Pancreas (tissue), 10 donors: Measurements from ENCODE around the gene SLC38A6. TPM values are rescaled to one million over a fixed set of nuclear protein-coding genes. Genes with fewer than 3 reads are reported as not detected.

Source experiments
- ATAC-seq, 4 donors: fragments of 200-7000 bp; cut with Tn5 transposase; one replicate each; pipeline versions ENCODE4 v1.8.0 to v1.9.1; 2020; ENCODE audit warnings: mild to moderate bottlenecking in 4 of 4, moderate library complexity in 4 of 4
- DNase-seq, 6 donors: peaks; one replicate each; pipeline ENCODE4 v3.0.0-alpha.2; 2020
- FAIRE-seq: peaks from 2 replicates; lab custom pipeline; 2012; peaks lifted over from hg19 to GRCh38; lab: Jason Lieb, UNC
- H3K27ac ChIP-seq, 4 donors: fragments of 200-600 bp; sonication (generic); 1 replicate in 3 of 4; 2 replicates in 1 of 4; pipeline versions ENCODE4 v1.5.0 to v1.8.0; 2020
- H3K27me3 ChIP-seq, 4 donors: fragments of 200-600 bp; one replicate each; pipeline ENCODE4 v1.8.0; 2021
- H3K36me3 ChIP-seq, 3 donors: fragments of 200-600 bp; sonication (generic) in 1 of 3; one replicate each; pipeline versions ENCODE4 v1.5.0 to v1.8.0; 2020 to 2021
- H3K4me1 ChIP-seq, 3 donors: fragments of 200-600 bp; one replicate each; pipeline ENCODE4 v1.8.0; 2021
- H3K4me3 ChIP-seq, 4 donors: fragments of 200-600 bp; sonication (generic) in 2 of 4; one replicate each; pipeline versions ENCODE4 v1.5.0 to v1.8.0; 2020 to 2021
- H3K9me3 ChIP-seq, 4 donors: fragments of 200-600 bp; one replicate each; pipeline ENCODE4 v1.8.0; 2021
- CTCF ChIP-seq, 4 donors: fragments of 200-600 bp; sonication (generic) in 3 of 4; IDR thresholded peaks; one replicate each; pipeline versions ENCODE4 v1.5.0 to v1.8.0; 2021; ENCODE audit warnings: antibody characterized with exemption in 4 of 4
- WGBS, 2 donors: extraction: QIAGEN DNeasy Blood & Tissue Kit; methylation state at CpG; one replicate each; pipeline ENCODE4 v1.1.7; 2013; 5-methylcytosine and 5-hydroxymethylcytosine counted together
- intact Hi-C, 3 donors: fragments of 100-400 bp; cut with DNase I; formaldehyde crosslinking; loops; one replicate each; pipeline versions ENCODE4 v1.11.1 to v1.14.2; 2022
- polyA plus RNA-seq, 2 donors: library from polyadenylated mRNA; stranded (reverse); fragments of 200-250 nt; gene quantifications; one replicate each; pipeline ENCODE4 v1.2.3, GENCODE V29; 2013
- total RNA-seq, 6 donors: library from RNA; stranded (reverse); fragmentation: NEBNext Ultra II Directional in 4 of 6; extraction: Animal tissue kit (Norgen Biotek cat#: 25700) in 4 of 6; gene quantifications; one replicate each; pipeline versions ENCODE4 v1.2.1 to v1.2.4, GENCODE V29; 2021 to 2023
- donor health status: healthy with polysubstance abuse.
- donor health status: DM: no; HTN: no; CAD: no; lungs with moderate emphysema.
- donor health status: DM: no; HTN: no; CAD: no.
- donor health status: control.
- donor health status: control.
- donor health status: Bipolar disorder and iron deficiency.
- donor health status: DM: yes; HTN: yes; CAD: no.
- donor health status: DM: no; HTN: no; CAD: no.
- donor health status: DM: no; HTN: no; CAD: no.
- donor health status: DM: yes; HTN: yes; CAD: no.

SLC38A6 gene
- total and polyA plus RNA-seq, 8 donors, result 2.2 to 8.6 (median 4.7) TPM

- no peak for TF ChIP-seq CTCF (IDR thresholded peaks at IDR 0.05)
- DNase-seq (no peak), FAIRE-seq (no peak), ATAC-seq (no peak)
- H3K36me3 ChIP-seq, result no peaks in the 10 kb centered on the region
- 94 to 95% methylated on average over 2 of the region's 2 CpGs for WGBS, 2 donors
- H3K4me3 ChIP-seq, result no peak overlapping the region
- no peak overlapping the region for H3K27ac ChIP-seq
- intact Hi-C loops, result no loop called here
- no peaks in the 10 kb centered on the region for H3K9me3 ChIP-seq
- H3K4me1 ChIP-seq, result no peaks in the 10 kb centered on the region
- H3K27me3 ChIP-seq, result no peaks in the 10 kb centered on the region
Measured at GRCh38 chr14:60999536-60999935, 18.5 kb downstream of the SLC38A6 start.

- no peak overlapping the region for H3K27ac ChIP-seq
- no peak overlapping the region for H3K4me3 ChIP-seq
- no peaks in the 10 kb centered on the region for H3K36me3 ChIP-seq
- TF ChIP-seq CTCF (IDR thresholded peaks at IDR 0.05), result no peak
- no peaks in the 10 kb centered on the region for H3K4me1 ChIP-seq
- no peak for DNase-seq
- 95 to 100% methylated on average over 1 of the region's 1 CpG for WGBS, 2 donors
- H3K9me3 ChIP-seq, result no peaks in the 10 kb centered on the region
- H3K27me3 ChIP-seq, result no peaks in the 10 kb centered on the region
- no peak for ATAC-seq
- intact Hi-C loops, result no loop called here
- no peak for FAIRE-seq
Measured at GRCh38 chr14:61003571-61003970, 22.5 kb downstream of the SLC38A6 start.

- H3K27me3 ChIP-seq, result no peaks in the 10 kb centered on the region
- TF ChIP-seq CTCF (IDR thresholded peaks at IDR 0.05), result no peak
- no peak overlapping the region for H3K27ac ChIP-seq
- ATAC-seq, result no peak
- intact Hi-C loops, result no loop called here
- H3K36me3 ChIP-seq, result no peaks in the 10 kb centered on the region
- H3K4me3 ChIP-seq, result no peak overlapping the region
- no peak for FAIRE-seq
- no peak for DNase-seq
- H3K9me3 ChIP-seq, result no peaks in the 10 kb centered on the region
- WGBS, 2 donors, result 67 to 71% methylated on average over 1 of the region's 1 CpG
- no peaks in the 10 kb centered on the region for H3K4me1 ChIP-seq
Measured at GRCh38 chr14:61019537-61019936, 38.5 kb downstream of the SLC38A6 start.

- DNase-seq (peak in 5 of 6 donors; percentile 24 to 59 (median 33)), FAIRE-seq (peak; percentile 95), ATAC-seq (peak in 3 of 4 donors; percentile 81 to 90 (median 85))
- intact Hi-C loops, result no loop called here
- no peaks in the 10 kb centered on the region for H3K36me3 ChIP-seq
- H3K9me3 ChIP-seq, result no peaks in the 10 kb centered on the region
- H3K4me3 ChIP-seq, result no peak overlapping the region
- no peak overlapping the region for H3K27ac ChIP-seq
- no peaks in the 10 kb centered on the region for H3K27me3 ChIP-seq
- 49 to 52% methylated on average over 7 of the region's 7 CpGs for WGBS, 2 donors
- no peaks in the 10 kb centered on the region for H3K4me1 ChIP-seq
- TF ChIP-seq CTCF (IDR thresholded peaks at IDR 0.05), result peak; percentile 55 to 85 (median 62)
Measured at GRCh38 chr14:61025251-61026223, 44.5 kb downstream of the SLC38A6 start.

GRCh38 chr14:61026526-61026925 lies 45.5 kb downstream of the SLC38A6 start:
- Histone ChIP-seq H3K9me3 (no peaks in the 10 kb centered on the region), H3K4me3 (no peak overlapping the region), H3K27ac (no peak overlapping the region), H3K4me1 (no peaks in the 10 kb centered on the region), H3K27me3 (no peaks in the 10 kb centered on the region), H3K36me3 (no peaks in the 10 kb centered on the region)
- no peak for ATAC-seq
- TF ChIP-seq CTCF (IDR thresholded peaks at IDR 0.05), result no peak
- WGBS, 2 donors, result 81 to 82% methylated on average over 2 of the region's 2 CpGs
- DNase-seq, result no peak
- no peak for FAIRE-seq
- intact Hi-C loops, result no loop called here
